Sigmoid colon (tissue), 4 donors: ENCODE measurements around the gene GPATCH8.

Source experiments
- EP300 ChIP-seq, 4 donors: sonication (generic); formaldehyde crosslinking; IDR thresholded peaks; one replicate each; pipeline ENCODE4 v1.6.1; 2017; ENCODE audit warnings: antibody characterized with exemption in 4 of 4
- POLR2A ChIP-seq, 2 donors: fragments of 450-650 bp; IDR thresholded peaks; one replicate each; pipeline ENCODE4 v1.6.1; 2016; ENCODE audit warnings: antibody characterized with exemption in 2 of 2, mild to moderate bottlenecking in 2 of 2, moderate library complexity in 2 of 2
- TF ChIP-seq, protein P1 (sequence below), 4 experiments: fragments of 450-650 bp in 3 of 4; fragments of 200-600 bp in 1 of 4; IDR thresholded peaks; one replicate each; pipeline ENCODE4 v1.5.1; 2016 to 2019; ENCODE audit warnings: antibody characterized with exemption in 4 of 4, mild to moderate bottlenecking in 3 of 4, moderate library complexity in 2 of 4

DNA sequence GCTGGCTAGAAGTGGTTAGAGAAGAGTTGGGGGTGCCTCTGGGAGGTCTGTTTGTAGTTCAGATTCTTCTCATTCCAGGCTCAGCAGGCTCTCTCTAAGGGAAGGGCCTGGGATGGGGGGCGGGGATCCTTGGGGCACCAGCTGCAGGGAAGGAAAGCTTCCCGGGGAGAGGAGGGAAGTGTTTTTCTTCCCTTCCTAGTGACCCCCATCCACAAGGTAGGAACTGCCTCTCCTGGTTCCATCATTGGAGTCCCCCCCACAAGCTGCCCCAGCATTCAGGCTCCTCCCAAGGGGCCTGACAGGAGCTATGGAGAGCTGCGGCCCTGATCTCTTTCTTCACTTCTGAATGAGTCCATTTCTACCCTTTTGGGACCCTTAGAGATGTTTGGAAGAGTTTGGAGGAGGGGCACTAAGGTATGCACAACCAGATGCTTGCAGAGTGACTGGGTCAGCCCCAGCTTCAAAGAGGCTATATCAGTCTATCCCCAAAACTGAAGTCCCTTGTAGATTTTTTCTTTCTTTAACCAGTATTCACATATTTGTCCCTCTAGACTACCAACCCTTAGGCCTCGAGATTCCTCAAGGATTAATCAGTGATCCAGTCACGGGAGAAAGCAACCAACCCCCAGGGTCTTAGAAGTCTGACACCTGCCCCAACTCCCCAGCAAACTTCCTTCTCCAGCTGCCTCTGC is 40.2 kb upstream of the GPATCH8 start:
- TF ChIP-seq, protein P1, sequence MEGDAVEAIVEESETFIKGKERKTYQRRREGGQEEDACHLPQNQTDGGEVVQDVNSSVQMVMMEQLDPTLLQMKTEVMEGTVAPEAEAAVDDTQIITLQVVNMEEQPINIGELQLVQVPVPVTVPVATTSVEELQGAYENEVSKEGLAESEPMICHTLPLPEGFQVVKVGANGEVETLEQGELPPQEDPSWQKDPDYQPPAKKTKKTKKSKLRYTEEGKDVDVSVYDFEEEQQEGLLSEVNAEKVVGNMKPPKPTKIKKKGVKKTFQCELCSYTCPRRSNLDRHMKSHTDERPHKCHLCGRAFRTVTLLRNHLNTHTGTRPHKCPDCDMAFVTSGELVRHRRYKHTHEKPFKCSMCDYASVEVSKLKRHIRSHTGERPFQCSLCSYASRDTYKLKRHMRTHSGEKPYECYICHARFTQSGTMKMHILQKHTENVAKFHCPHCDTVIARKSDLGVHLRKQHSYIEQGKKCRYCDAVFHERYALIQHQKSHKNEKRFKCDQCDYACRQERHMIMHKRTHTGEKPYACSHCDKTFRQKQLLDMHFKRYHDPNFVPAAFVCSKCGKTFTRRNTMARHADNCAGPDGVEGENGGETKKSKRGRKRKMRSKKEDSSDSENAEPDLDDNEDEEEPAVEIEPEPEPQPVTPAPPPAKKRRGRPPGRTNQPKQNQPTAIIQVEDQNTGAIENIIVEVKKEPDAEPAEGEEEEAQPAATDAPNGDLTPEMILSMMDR (IDR thresholded peaks at IDR 0.05) = no peak
- TF ChIP-seq POLR2A (IDR thresholded peaks at IDR 0.05) = no peak
- no peak for TF ChIP-seq EP300 (IDR thresholded peaks at IDR 0.05)
